Mesenchymal stem cell (in vitro differentiated cells and primary cell): ENCODE results near the gene SH3BP2.

Experiments
- DNase-seq: peaks from one replicate; pipeline ENCODE4 v3.0.0-alpha.2; 2013
- H2AFZ ChIP-seq: one replicate; pipeline ENCODE4 v1.6.1; 2013; ENCODE audit warnings: low read depth, mild to moderate bottlenecking, control low read depth, inconsistent platforms, low read length, moderate library complexity
- H2AK5ac ChIP-seq: 2 replicates; pipeline ENCODE4 v1.6.1; 2013; ENCODE audit warnings: low read length, moderate library complexity, mild to moderate bottlenecking, inconsistent platforms; ENCODE audit not compliant: severe bottlenecking
- H2BK120ac ChIP-seq: one replicate; pipeline ENCODE4 v1.6.1; 2013; ENCODE audit warnings: low read depth, mild to moderate bottlenecking, inconsistent platforms, low read length, moderate library complexity
- H2BK12ac ChIP-seq, 2 experiments: one replicate each; pipeline ENCODE4 v1.6.1; 2013; ENCODE audit warnings: inconsistent platforms in 2 of 2, low read length in 2 of 2, mild to moderate bottlenecking in 2 of 2, moderate library complexity in 2 of 2, control low read depth in 1 of 2
- H2BK15ac ChIP-seq: one replicate; pipeline ENCODE4 v1.6.1; 2013; ENCODE audit warnings: mild to moderate bottlenecking, low read depth, inconsistent platforms; ENCODE audit not compliant: poor library complexity, severe bottlenecking
- H2BK5ac ChIP-seq: 2 replicates; pipeline ENCODE4 v1.6.1; 2013; ENCODE audit warnings: low read depth, mild to moderate bottlenecking, low read length, control low read depth, inconsistent platforms; ENCODE audit not compliant: poor library complexity, severe bottlenecking
- H3K14ac ChIP-seq, 2 experiments: one replicate each; pipeline ENCODE4 v1.6.1; 2013; ENCODE audit warnings: inconsistent platforms in 2 of 2, low read length in 2 of 2, control low read depth in 1 of 2, mild to moderate bottlenecking in 1 of 2, moderate library complexity in 1 of 2
- H3K18ac ChIP-seq, 2 experiments: one replicate each; pipeline ENCODE4 v1.6.1; 2013; ENCODE audit warnings: inconsistent platforms in 2 of 2, low read length in 2 of 2, control low read depth in 1 of 2, low read depth in 1 of 2, mild to moderate bottlenecking in 1 of 2
- H3K23ac ChIP-seq, 2 experiments: one replicate each; pipeline ENCODE4 v1.6.1; 2013; ENCODE audit warnings: inconsistent platforms in 2 of 2, low read length in 2 of 2, mild to moderate bottlenecking in 2 of 2, moderate library complexity in 2 of 2, control low read depth in 1 of 2
- H3K27ac ChIP-seq: 2 replicates; pipeline ENCODE4 v1.5.1; 2013; ENCODE audit warnings: mild to moderate bottlenecking, moderate library complexity, low read length, control low read depth, inconsistent platforms; ENCODE audit not compliant: poor library complexity, severe bottlenecking
- H3K27me3 ChIP-seq, 2 experiments: 2 replicates each; pipeline versions ENCODE4 v1.6.1 to v1.7.0; 2013; ENCODE audit warnings: low read length in 2 of 2, mild to moderate bottlenecking in 2 of 2, moderate library complexity in 2 of 2, control low read depth in 1 of 2, inconsistent platforms in 1 of 2; ENCODE audit not compliant: control insufficient read depth in 1 of 2, insufficient read depth in 1 of 2
- H3K36me3 ChIP-seq, 2 experiments: 2 replicates each; pipeline versions ENCODE4 v1.6.1 to v1.7.0; 2013; ENCODE audit warnings: low read length in 2 of 2, control low read depth in 1 of 2, inconsistent platforms in 1 of 2, low read depth in 1 of 2, mild to moderate bottlenecking in 1 of 2; ENCODE audit not compliant: insufficient read depth in 2 of 2, control insufficient read depth in 1 of 2
- H3K4ac ChIP-seq, 2 experiments: one replicate each; pipeline ENCODE4 v1.6.1; 2013; ENCODE audit warnings: inconsistent platforms in 2 of 2, low read length in 2 of 2, mild to moderate bottlenecking in 2 of 2, moderate library complexity in 2 of 2, control low read depth in 1 of 2, low read depth in 1 of 2
- H3K4me1 ChIP-seq: 2 replicates; pipeline ENCODE4 v1.6.1; 2013; ENCODE audit warnings: low read depth, low read length, control low read depth; ENCODE audit not compliant: control insufficient read depth, insufficient read depth
- H3K4me2 ChIP-seq: 2 replicates; pipeline ENCODE4 v1.6.1; 2013; ENCODE audit warnings: low read length, mild to moderate bottlenecking, inconsistent platforms; ENCODE audit not compliant: poor library complexity, severe bottlenecking
- H3K4me3 ChIP-seq, 2 experiments: 2 replicates each; pipeline versions ENCODE4 v1.5.1 to v1.7.0; 2013; ENCODE audit warnings: low read length in 2 of 2, mild to moderate bottlenecking in 2 of 2, control low read depth in 1 of 2, low read depth in 1 of 2; ENCODE audit not compliant: insufficient read depth in 1 of 2
- H3K79me1 ChIP-seq: replicated peaks from 2 replicates; pipeline ENCODE4 v1.6.1; 2013; ENCODE audit warnings: mild to moderate bottlenecking, control low read depth, low read length, inconsistent platforms; ENCODE audit not compliant: poor library complexity, severe bottlenecking
- H3K9ac ChIP-seq: 2 replicates; pipeline ENCODE4 v1.7.0; 2013; ENCODE audit warnings: mild to moderate bottlenecking, low read length, moderate library complexity
- H3K9me3 ChIP-seq: 2 replicates; pipeline ENCODE4 v1.7.0; 2013; ENCODE audit warnings: mild to moderate bottlenecking, low read length; ENCODE audit not compliant: control insufficient read depth
- H4K8ac ChIP-seq: one replicate; pipeline ENCODE4 v1.6.1; 2013; ENCODE audit warnings: inconsistent platforms, mild to moderate bottlenecking, low read length, moderate library complexity
- H4K91ac ChIP-seq: one replicate; pipeline ENCODE4 v1.6.1; 2013; ENCODE audit warnings: mild to moderate bottlenecking, low read length, inconsistent platforms
- WGBS: methylation state at CpG from one replicate; pipeline ENCODE4 v1.1.7; 2013; ENCODE audit warnings: mixed read lengths; 5-methylcytosine and 5-hydroxymethylcytosine counted together

Gene SH3BP2

GRCh38 chr4:2820216-2820982 lies 27.5 kb downstream of the SH3BP2 start:
- Histone ChIP-seq H3K36me3 (peaks cover 34 to 73% of the 10 kb centered on the region in 2 experiments), H3K18ac (no peak overlapping the region), H4K8ac (no peak overlapping the region), H3K14ac (no peak overlapping the region), H3K27ac (no peak overlapping the region), H3K4me2 (no peak overlapping the region), H3K23ac (no peak overlapping the region), H3K4ac (no peak overlapping the region), H2AK5ac (no peak overlapping the region), H3K27me3 (no peaks in the 10 kb centered on the region), H3K4me3 (no peak overlapping the region), H3K79me1 (peaks cover 31% of the 10 kb centered on the region), H3K9ac (no peak overlapping the region), H3K9me3 (peaks cover 14% of the 10 kb centered on the region), H2BK15ac (no peak overlapping the region), H3K4me1 (peaks cover 48% of the 10 kb centered on the region), H4K91ac (no peak overlapping the region), H2BK120ac (no peak overlapping the region), H2AFZ (no peak overlapping the region), H2BK12ac (no peak overlapping the region), H2BK5ac (no peak overlapping the region)
- no peak for DNase-seq
- WGBS = 92% methylated on average over 13 of the region's 13 CpGs

GRCh38 chr4:2822461-2823300 lies 29.8 kb downstream of the SH3BP2 start:
- 96% methylated on average over 23 of the region's 23 CpGs for WGBS
- Histone ChIP-seq H3K79me1 (peaks cover 29% of the 10 kb centered on the region), H3K18ac (no peak overlapping the region), H2BK15ac (no peak overlapping the region), H4K91ac (no peak overlapping the region), H3K4me1 (peaks cover 50% of the 10 kb centered on the region), H3K9me3 (no peaks in the 10 kb centered on the region), H3K4me3 (no peak overlapping the region), H3K23ac (no peak overlapping the region), H3K36me3 (peaks cover 53 to 82% of the 10 kb centered on the region in 2 experiments), H2BK12ac (no peak overlapping the region), H3K27ac (no peak overlapping the region), H2BK120ac (no peak overlapping the region), H2AFZ (no peak overlapping the region), H3K27me3 (no peaks in the 10 kb centered on the region), H2BK5ac (no peak overlapping the region), H3K14ac (no peak overlapping the region), H4K8ac (no peak overlapping the region), H2AK5ac (no peak overlapping the region), H3K4ac (no peak overlapping the region), H3K9ac (no peak overlapping the region), H3K4me2 (no peak overlapping the region)
- DNase-seq = no peak

GRCh38 chr4:2823301-2823670 lies 30.4 kb downstream of the SH3BP2 start:
- H4K8ac ChIP-seq = no peak overlapping the region
- H3K18ac ChIP-seq = no peak overlapping the region
- no peak overlapping the region for H3K23ac ChIP-seq
- H3K4me1 ChIP-seq = peaks cover 54% of the 10 kb centered on the region
- no peak overlapping the region for H3K4me2 ChIP-seq
- H3K4ac ChIP-seq = no peak overlapping the region
- H2AFZ ChIP-seq = no peak overlapping the region
- H3K4me3 ChIP-seq = no peak overlapping the region
- H3K27me3 ChIP-seq = no peaks in the 10 kb centered on the region
- no peak overlapping the region for H3K27ac ChIP-seq
- no peak overlapping the region for H2BK12ac ChIP-seq
- WGBS = 94% methylated on average over 4 of the region's 4 CpGs
- H3K79me1 ChIP-seq = peaks cover 30% of the 10 kb centered on the region
- H2BK5ac ChIP-seq = no peak overlapping the region
- no peak overlapping the region for H2BK15ac ChIP-seq
- H3K14ac ChIP-seq = no peak overlapping the region
- H2AK5ac ChIP-seq = no peak overlapping the region
- no peak overlapping the region for H3K9ac ChIP-seq
- no peak overlapping the region for H4K91ac ChIP-seq
- H3K36me3 ChIP-seq = peaks cover 59 to 87% of the 10 kb centered on the region in 2 experiments
- no peak for DNase-seq
- H3K9me3 ChIP-seq = no peaks in the 10 kb centered on the region
- no peak overlapping the region for H2BK120ac ChIP-seq

GRCh38 chr4:2823671-2824328 lies 30.9 kb downstream of the SH3BP2 start:
- H3K4me2 ChIP-seq = no peak overlapping the region

More at GRCh38 chr4:2823671-2824328, 30.9 kb downstream of the SH3BP2 start:
- Histone ChIP-seq H3K27ac (no peak overlapping the region), H3K4ac (no peak overlapping the region), H4K91ac (no peak overlapping the region), H2AK5ac (no peak overlapping the region), H2BK15ac (no peak overlapping the region), H2AFZ (no peak overlapping the region), H3K4me3 (no peak overlapping the region), H3K9me3 (no peaks in the 10 kb centered on the region), H2BK120ac (no peak overlapping the region), H3K14ac (no peak overlapping the region), H3K4me1 (peaks cover 58% of the 10 kb centered on the region), H4K8ac (no peak overlapping the region), H3K9ac (no peak overlapping the region), H3K23ac (no peak overlapping the region), H3K27me3 (no peaks in the 10 kb centered on the region), H2BK5ac (no peak overlapping the region), H3K18ac (no peak overlapping the region), H2BK12ac (no peak overlapping the region), H3K36me3 (peaks cover 64 to 92% of the 10 kb centered on the region in 2 experiments), H3K79me1 (peaks cover 30% of the 10 kb centered on the region)
- no peak for DNase-seq
- 95% methylated on average over 13 of the region's 14 CpGs for WGBS
